ENCODE measurements around the gene SLC25A45.

Gene SLC25A45

GRCh38 chr11:65378208-65378927 lies 4.1 kb downstream of the SLC25A45 start:
- TF ChIP-seq CTCF (IDR thresholded peaks at IDR 0.05; ENCODE audit: low read depth, low read length): no peak
- no peak overlapping the region for H3K4me3 ChIP-seq (ENCODE audit: low read depth, low read length)
- in situ Hi-C loops (cut with HindIII; ENCODE audit: low sequenced_read_pairs): no loop called here
- no peak for DNase-seq (ENCODE audit: low read depth, low spot score)

GRCh38 chr11:65377777-65378176 lies 4.7 kb downstream of the SLC25A45 start:
- no peak overlapping the region for H3K4me3 ChIP-seq (ENCODE audit: low read depth, low read length)
- TF ChIP-seq CTCF (IDR thresholded peaks at IDR 0.05; ENCODE audit: low read depth, low read length): no peak
- no peak for DNase-seq (ENCODE audit: low read depth, low spot score)
- in situ Hi-C loops (cut with HindIII; ENCODE audit: low sequenced_read_pairs): no loop called here

GRCh38 chr11:65377036-65377435 lies 5.4 kb downstream of the SLC25A45 start:
- TF ChIP-seq CTCF (IDR thresholded peaks at IDR 0.05; ENCODE audit: low read depth, low read length): no peak
- in situ Hi-C loops (cut with HindIII; ENCODE audit: low sequenced_read_pairs): no loop called here
- DNase-seq (ENCODE audit: low read depth, low spot score): no peak
- no peak overlapping the region for H3K4me3 ChIP-seq (ENCODE audit: low read depth, low read length)

DNA sequence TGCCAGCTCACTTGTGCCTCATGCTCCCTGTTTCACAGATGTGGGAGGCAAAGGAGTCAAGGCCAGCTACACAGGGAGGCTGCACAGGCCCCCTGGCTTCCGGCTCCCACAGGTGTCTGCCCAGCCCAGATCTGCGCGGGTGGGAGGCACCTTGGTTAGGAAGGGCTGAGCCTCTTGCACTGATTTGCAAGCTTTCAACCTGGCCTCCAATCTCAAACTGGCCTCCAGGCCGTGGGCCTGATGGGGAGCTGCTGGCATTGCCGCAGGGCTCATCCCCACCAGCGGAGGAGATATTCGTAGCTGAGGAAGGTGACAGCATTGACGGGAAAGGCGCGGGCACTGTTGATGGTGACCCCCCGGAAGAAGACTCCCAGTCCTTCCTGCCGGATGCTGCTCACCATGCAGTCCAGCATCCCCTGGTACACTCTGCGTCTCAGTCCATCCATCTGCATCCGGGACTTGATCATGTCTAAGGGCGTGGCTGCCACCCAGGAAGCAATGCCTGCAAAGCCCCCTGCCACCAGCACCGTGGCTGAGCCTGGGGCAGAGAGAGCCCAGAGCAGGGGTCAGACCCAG lies 6.2 kb downstream of the SLC25A45 start:
- no peak for TF ChIP-seq CTCF (IDR thresholded peaks at IDR 0.05; ENCODE audit: low read depth, low read length)
- no peak overlapping the region for H3K4me3 ChIP-seq (ENCODE audit: low read depth, low read length)
- DNase-seq (ENCODE audit: low read depth, low spot score): no peak
- in situ Hi-C loops (cut with HindIII; ENCODE audit: low sequenced_read_pairs): no loop called here

DNA sequence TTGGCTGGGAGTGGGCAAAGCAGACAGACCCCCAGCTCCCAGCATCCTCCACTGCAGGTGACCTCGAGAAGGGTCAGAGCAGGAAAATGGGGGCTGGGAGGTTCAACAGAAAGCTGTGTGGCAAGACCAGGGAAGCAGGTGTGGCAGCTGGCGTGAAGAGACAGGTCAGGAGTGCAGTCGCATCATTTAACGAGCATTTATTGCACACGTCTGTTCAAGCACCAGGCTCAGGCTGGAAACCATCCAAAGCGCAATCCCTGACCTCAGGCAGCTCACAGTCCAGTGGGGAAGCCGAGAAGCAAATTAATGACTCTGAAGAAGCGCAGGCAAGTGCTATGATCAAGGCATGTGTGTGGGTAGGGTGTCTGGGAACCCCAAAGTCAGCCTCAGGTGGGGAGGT lies 7.4 kb downstream of the SLC25A45 start:
- in situ Hi-C loops (cut with HindIII; ENCODE audit: low sequenced_read_pairs): no loop called here
- no peak for DNase-seq (ENCODE audit: low read depth, low spot score)
- no peak for TF ChIP-seq CTCF (IDR thresholded peaks at IDR 0.05; ENCODE audit: low read depth, low read length)
- H3K4me3 ChIP-seq (ENCODE audit: low read depth, low read length): no peak overlapping the region

GRCh38 chr11:65373839-65374580 lies 8.4 kb downstream of the SLC25A45 start:
- no peak for TF ChIP-seq CTCF (IDR thresholded peaks at IDR 0.05; ENCODE audit: low read depth, low read length)
- in situ Hi-C loops (cut with HindIII; ENCODE audit: low sequenced_read_pairs): no loop called here
- H3K4me3 ChIP-seq (ENCODE audit: low read depth, low read length): no peak overlapping the region
- no peak for DNase-seq (ENCODE audit: low read depth, low spot score)

All from astrocyte of the spinal cord (primary cell).